GM21737 (cell line): Measurements from ENCODE around the gene TRPV6.

ENCODE experiments used
- ATAC-seq: cut with Tn5 transposase; IDR thresholded peaks from one replicate; pipeline ENCODE4 v1.9.1; 2021; ENCODE audit warnings: mild to moderate bottlenecking, moderate library complexity; ENCODE audit not compliant: unreplicated experiment

TRPV6 gene

GRCh38 chr7:142885311-142886230 lies at the start of gene TRPV6:
TRPV6 (minus strand) TSS chr7:142885745.
- no peak for ATAC-seq

DNA sequence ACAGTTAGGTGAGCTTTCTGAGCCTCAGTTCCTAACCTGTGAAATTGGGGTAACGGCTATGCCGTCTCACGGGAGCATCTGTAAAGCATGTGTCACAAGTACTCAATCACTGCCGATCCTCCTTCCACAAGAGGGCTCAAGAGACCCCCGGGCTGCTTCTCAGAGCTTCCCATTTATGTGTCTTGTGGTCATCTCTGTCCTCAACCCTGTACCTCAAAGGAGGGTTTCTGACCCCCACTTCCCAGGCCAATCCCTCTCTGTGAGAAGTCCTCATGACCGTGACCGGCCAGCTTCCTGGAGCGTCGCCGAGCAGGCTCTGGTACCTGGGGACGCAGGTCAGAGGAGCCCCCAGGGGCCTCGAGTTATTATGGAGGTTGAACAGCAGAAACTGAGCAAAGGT lies 48.5 kb upstream of the TRPV6 start:
- no peak for ATAC-seq

DNA sequence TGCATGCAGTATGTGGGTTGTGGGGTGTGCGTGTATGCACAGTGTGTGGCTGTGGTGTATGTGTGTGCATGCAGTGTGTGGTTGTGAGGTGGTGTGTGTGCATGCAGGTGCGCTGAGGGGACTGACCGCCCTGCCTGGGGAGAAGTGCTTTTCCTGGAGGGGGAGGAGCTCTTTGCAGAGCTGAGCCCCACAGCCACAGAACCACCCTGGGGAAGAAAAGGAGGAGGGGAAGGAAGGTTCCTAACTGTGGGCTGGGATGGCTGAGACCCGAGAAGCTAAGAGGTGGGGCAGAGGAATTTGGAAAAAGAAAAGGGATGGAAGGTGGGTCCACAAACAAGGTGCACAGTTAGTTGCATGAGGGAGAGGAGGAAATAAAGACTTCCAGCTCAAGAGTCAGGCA lies 48.1 kb upstream of the TRPV6 start, which contains the start of gene TRPV5:
TSS of gene TRPV5 (minus strand) at position 123 of the 400 bp plus-strand sequence. CDS start 287 bp downstream, outside the sequence.
- no peak for ATAC-seq

GRCh38 chr7:142933092-142933475 lies 47.5 kb upstream of the TRPV6 start:
- no peak for ATAC-seq

DNA sequence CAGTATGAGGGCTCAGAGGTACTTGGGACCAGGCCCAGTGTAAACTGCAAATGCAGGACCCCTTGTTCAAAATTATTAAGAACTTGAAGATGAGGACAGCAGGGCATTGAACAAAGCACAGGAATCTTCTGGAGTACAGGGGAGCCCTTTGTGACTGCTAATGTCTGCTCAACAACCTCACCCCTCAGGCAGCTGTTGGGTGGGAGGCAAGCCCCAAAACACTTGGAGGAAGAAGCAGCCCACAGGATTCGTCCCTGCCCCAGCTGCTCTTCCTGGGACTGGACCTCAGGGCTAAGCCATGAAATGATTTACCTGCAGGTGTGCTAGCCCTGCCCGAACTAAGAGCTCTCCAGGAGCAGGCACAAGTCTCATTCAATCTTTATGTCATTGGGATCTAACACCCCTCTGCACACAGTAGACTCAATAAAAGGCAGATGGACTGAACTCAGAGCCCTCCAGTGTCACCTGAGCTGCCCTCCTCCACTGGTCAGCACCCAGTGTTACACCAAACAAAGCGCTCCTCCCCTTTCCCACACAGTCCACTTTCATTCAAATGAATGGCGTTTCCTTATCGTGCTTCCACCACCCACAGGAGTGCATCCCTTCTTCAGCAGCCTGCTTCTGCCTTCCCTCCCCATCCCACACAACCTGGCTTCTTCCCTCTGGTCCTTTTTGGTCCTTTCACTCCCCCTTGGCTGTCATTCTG lies 47.0 kb upstream of the TRPV6 start:
- no peak for ATAC-seq

DNA sequence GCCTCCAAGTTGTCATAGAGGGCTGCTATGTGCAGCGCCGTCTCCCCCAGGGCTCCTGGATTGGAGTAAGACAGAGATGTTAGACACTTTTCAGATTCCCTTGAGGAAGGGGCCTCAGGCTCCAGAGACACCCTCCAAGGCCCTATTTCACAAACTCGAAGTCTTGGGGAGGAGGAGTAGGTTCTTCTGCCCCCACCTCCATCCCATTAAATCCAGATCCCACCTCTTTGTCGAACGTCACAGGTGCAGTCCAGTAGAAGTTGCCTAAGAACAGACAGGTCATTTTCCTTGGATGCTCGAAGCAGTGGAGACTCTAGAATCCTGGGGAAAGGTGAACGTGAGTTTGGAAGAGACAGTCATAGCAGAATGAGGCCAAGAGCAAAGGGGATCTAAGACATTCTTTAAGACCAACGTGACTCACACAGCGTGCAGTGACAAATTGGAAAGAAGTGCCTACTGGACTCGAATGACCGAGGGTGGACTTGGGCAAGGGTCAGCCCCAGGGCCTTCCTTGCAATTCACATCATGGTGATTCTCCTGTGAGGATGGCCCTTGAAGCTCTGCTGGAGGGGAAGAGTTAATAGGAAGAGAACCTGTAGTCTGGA lies 44.7 kb upstream of the TRPV6 start:
- ATAC-seq: no peak

GRCh38 chr7:142927949-142928348 lies 42.4 kb upstream of the TRPV6 start:
- ATAC-seq: no peak

DNA sequence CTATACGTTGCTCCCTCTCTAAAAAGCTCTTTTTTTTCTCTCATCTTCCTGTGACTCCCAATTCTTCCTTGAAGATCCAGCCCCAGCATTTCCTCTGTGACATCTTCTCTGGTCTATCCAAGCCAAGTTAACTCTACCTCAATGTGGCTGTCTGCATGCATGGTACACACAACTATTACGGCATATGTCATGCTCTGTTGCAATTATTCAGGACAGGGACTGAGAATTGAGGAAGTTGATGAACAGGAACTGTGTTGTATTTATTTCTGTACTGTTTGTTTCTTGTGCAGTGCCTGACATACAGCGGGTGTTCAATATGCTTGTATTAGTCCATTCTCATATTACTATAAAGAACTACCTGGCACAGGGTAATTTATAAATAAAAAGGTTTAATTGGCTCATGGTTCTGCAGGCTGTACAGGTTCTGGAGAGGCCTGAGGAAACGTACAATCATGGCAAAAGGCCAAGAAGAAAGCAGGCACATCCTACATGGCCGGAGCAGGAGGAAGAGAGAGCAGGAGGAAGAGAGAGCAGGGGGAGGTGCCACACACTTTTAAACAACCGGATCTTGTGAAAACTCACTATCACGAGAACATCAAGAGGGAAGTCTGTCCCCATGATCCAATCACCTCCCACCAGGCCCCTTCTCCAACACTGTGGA lies 41.7 kb upstream of the TRPV6 start:
- no peak for ATAC-seq

DNA sequence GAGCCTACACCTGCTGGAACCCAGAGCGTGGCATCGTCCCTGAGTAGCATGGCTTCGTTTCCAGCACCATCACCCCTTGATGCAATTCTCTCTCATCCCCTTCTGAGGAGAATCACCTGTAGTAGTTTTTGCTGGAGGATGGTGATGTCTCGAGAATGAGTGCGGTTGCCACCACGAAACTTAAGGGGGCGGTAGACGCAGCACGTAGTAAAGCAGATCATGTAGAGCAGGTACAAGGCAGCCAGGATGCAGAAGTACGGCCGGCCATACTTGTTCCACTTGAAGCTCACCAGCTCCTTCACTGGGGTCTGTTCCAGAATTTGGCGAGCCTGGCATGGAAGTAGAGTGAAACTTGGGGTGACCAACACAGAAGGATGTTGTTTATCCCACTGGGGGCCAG lies 39.9 kb upstream of the TRPV6 start:
- ATAC-seq: no peak

DNA sequence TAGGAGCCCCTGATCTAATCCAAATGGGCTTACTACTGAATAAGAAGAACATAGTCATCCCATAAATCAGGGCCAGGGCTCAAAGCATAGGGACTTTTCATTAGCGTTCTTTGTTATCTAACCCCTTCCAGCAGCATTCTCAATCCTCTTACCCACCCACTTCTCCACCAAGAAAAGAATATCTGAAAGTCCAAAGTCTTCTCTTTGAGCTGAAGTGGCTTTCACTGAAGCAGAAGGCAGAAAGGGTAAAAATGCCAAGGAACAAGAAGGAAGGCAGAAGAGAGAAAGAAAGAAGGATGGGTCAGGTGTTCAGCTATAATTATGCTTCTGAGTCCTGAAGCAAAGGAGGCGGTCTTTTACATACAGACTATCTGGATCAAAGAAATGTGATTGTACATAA lies 37.8 kb upstream of the TRPV6 start:
- ATAC-seq: no peak

DNA sequence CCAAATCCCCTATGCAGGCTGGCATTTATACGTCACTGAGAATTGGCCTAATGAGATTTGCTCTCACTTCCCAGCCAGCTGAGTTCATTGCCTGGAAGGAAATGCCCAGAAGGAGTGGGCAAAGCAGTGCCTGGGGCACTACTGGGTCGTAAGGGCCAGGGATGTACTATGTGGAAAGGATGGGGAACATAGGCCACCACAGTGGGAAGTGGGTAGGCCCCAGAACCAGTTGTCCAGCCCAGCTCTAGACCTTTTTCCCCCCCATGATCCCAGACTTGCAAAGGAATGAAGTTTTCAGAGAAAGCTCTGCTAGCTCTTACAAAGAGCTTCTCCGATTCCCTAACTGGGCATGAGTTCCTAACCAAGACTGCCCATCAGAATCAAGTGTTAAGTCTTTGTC lies 34.1 kb upstream of the TRPV6 start:
- ATAC-seq: no peak

GRCh38 chr7:142918901-142919300 lies 33.4 kb upstream of the TRPV6 start:
- no peak for ATAC-seq

GRCh38 chr7:142917447-142917846 lies 31.9 kb upstream of the TRPV6 start:
- ATAC-seq: no peak

GRCh38 chr7:142916508-142916907 lies 31.0 kb upstream of the TRPV6 start:
- no peak for ATAC-seq

GRCh38 chr7:142915315-142915714 lies 29.8 kb upstream of the TRPV6 start:
- ATAC-seq: no peak

DNA sequence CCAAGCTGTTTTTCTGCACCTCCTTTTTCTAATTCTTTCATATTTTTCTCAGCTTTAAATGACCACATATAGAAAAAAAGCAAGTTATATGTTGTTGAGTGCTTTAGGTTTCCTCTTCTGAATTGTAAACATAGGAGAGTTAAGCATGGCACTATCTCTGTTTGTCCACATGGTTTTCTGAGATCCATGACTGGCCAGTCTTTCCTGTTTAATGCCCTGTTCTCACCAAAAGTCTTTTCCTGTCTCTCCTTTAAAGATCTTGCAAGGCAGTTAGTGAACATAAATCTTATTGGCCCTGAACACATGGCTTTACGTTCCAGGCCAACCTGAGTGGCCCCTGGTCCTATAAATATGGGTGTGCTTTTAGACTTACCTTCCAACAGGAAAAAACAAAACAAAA lies 28.6 kb upstream of the TRPV6 start:
- ATAC-seq: no peak

- ATAC-seq: no peak
These were observed 28.0 kb upstream of the TRPV6 start for GRCh38 chr7:142913566-142913965.

DNA sequence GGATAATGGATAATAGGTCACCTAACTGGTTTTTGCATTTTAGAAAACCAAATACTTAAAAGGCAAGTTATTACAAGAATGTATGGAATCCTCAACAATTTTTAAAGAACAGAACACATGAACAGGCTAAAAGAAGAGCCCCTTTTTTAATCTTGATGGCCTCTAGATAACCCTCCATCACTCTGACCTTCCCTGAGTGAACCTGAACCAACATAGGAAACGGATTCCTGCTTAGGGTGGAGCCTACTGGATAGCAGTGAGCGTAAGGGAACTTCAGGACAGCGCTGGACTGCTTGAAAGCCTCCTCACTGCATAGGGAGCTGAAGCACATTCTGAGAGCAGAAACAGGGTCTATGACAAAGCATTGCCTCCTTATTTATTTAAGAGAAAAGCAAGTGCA lies 27.5 kb upstream of the TRPV6 start:
- ATAC-seq: no peak

DNA sequence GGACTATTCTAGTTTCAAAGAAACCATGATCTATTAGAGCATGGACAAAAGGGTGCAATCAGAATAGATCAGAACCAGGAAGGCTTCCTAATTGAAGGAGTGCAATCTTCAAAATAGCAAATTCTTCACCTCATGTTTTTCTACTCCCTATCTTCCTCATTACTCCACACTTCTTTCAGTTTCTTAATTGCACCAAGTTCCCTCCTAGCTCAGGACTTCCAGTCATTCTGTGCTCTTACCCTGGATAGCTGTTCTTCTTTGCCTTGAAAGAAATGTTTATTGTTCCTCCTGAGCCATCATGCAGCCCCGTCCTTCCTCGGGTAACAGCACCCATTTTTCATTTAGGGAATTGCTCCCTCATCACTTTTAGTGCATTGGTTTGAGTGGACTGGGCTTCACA lies 24.9 kb upstream of the TRPV6 start:
- ATAC-seq: no peak

DNA sequence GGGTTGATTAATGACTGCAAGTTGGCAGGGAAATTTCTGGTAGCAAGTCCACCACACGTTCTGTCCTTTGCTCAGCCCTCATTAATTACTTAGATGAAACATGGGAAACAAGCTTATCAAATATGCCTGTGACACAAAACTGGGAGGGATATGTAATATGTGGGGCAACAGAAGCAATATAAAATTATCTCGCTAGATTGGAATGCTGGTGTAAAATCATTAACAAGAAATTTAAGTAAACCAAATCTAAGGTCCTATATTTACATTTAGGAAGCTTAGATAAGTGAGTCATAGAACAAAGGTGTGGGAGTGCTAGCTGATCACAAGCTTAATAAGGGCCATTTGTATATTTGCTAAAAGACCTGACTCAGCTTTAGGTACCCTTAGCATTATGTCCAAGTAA lies 24.5 kb upstream of the TRPV6 start:
- no peak for ATAC-seq
